ENCODE results near the gene IQSEC1.
A peak's percentile ranks its signal among the peaks of the same experiment; 100 is the strongest.

IQSEC1 gene

GRCh38 chr3:12878141-12878574, 195.1 kb downstream of the IQSEC1 start:
- no peak for DNase-seq (ENCODE audit: low spot score)
- in situ Hi-C loops (cut with MboI; ENCODE audit: low pct_unique_long_range_greater_than_20kb, low sequenced_read_pairs, unreplicated experiment): no loop called here
- TF ChIP-seq CTCF (IDR thresholded peaks at IDR 0.05; ENCODE audit: extremely low read depth, insufficient read depth, missing control alignments): no peak

- no peak for TF ChIP-seq CTCF (IDR thresholded peaks at IDR 0.05; ENCODE audit: extremely low read depth, insufficient read depth, missing control alignments)
- DNase-seq (ENCODE audit: low spot score): no peak
- in situ Hi-C loops (cut with MboI; ENCODE audit: low pct_unique_long_range_greater_than_20kb, low sequenced_read_pairs, unreplicated experiment): no loop called here
Observed at GRCh38 chr3:12877040-12877439, 196.2 kb downstream of the IQSEC1 start.

- TF ChIP-seq CTCF (IDR thresholded peaks at IDR 0.05; ENCODE audit: extremely low read depth, insufficient read depth, missing control alignments): peak; percentile 49
- in situ Hi-C loops (cut with MboI; ENCODE audit: low pct_unique_long_range_greater_than_20kb, low sequenced_read_pairs, unreplicated experiment): no loop called here
- DNase-seq (ENCODE audit: low spot score): no peak
Observed at GRCh38 chr3:12875857-12876836, 197.1 kb downstream of the IQSEC1 start.

GRCh38 chr3:12871404-12871983, 201.7 kb downstream of the IQSEC1 start:
- TF ChIP-seq CTCF (IDR thresholded peaks at IDR 0.05; ENCODE audit: extremely low read depth, insufficient read depth, missing control alignments): no peak
- in situ Hi-C loops (cut with MboI; ENCODE audit: low pct_unique_long_range_greater_than_20kb, low sequenced_read_pairs, unreplicated experiment): no loop called here
- no peak for DNase-seq (ENCODE audit: low spot score)

GRCh38 chr3:12870942-12871341, 202.3 kb downstream of the IQSEC1 start:
- TF ChIP-seq CTCF (IDR thresholded peaks at IDR 0.05; ENCODE audit: extremely low read depth, insufficient read depth, missing control alignments): no peak
- no peak for DNase-seq (ENCODE audit: low spot score)
- in situ Hi-C loops (cut with MboI; ENCODE audit: low pct_unique_long_range_greater_than_20kb, low sequenced_read_pairs, unreplicated experiment): no loop called here

GRCh38 chr3:12869035-12869621, 204.1 kb downstream of the IQSEC1 start:
- DNase-seq (ENCODE audit: low spot score): peak; percentile 85
- in situ Hi-C loops (cut with MboI; ENCODE audit: low pct_unique_long_range_greater_than_20kb, low sequenced_read_pairs, unreplicated experiment): no loop called here
- no peak for TF ChIP-seq CTCF (IDR thresholded peaks at IDR 0.05; ENCODE audit: extremely low read depth, insufficient read depth, missing control alignments)
